Tongue (tissue), 2 donors: ENCODE results near the gene LY6G6D. TPM values are rescaled to one million over a fixed set of nuclear protein-coding genes. Genes with fewer than 3 reads are reported as not detected.
A peak's percentile ranks its signal among the peaks of the same experiment; 100 is the strongest.
"Not testable (repeated sequence)": the region's sequence is repeated elsewhere in the genome, so short reads cannot be mapped to it uniquely, and the experiment has no call there.

Source experiments
- DNase-seq: peaks from one replicate; pipeline ENCODE4 v3.0.0-alpha.2; 2015
- total RNA-seq: library from RNA; depleted of rRNA; stranded (reverse); fragments of >200 nt; gene quantifications from one replicate; pipeline ENCODE4 v1.2.3, GENCODE V29; 2014

The LY6G6D gene
- total RNA-seq, 1 donor from 2014 or later: not detected

GRCh38 chr6:31692353-31692752 is 22.8 kb upstream of the LY6G6D start:
- DNase-seq: no peak

GRCh38 chr6:31692886-31693285 is 22.3 kb upstream of the LY6G6D start:
- DNase-seq: no peak

- DNase-seq: no peak
Observed at GRCh38 chr6:31693535-31693934, 21.6 kb upstream of the LY6G6D start.

- no peak for DNase-seq
Observed at GRCh38 chr6:31697555-31697954, 17.6 kb upstream of the LY6G6D start.

- DNase-seq: no peak
Observed at GRCh38 chr6:31700740-31701401, 14.3 kb upstream of the LY6G6D start.

GRCh38 chr6:31701666-31702404 is 13.3 kb upstream of the LY6G6D start:
- DNase-seq: peak; percentile 84

GRCh38 chr6:31702405-31702818 is 12.7 kb upstream of the LY6G6D start:
- peak; percentile 25 for DNase-seq

- DNase-seq: peak; percentile 100
Observed at GRCh38 chr6:31702819-31703716, 12.1 kb upstream of the LY6G6D start, which contains the start of gene ABHD16A. Gene ABHD16A, minus strand, starts transcription at chr6:31703324. Its CDS starts 43 bp downstream, at chr6:31703281.

GRCh38 chr6:31705931-31706330 is 9.2 kb upstream of the LY6G6D start:
- no peak for DNase-seq

- DNase-seq: no peak
Observed at GRCh38 chr6:31706599-31706998, 8.5 kb upstream of the LY6G6D start, which contains the start of gene LY6G6F. Gene LY6G6F, plus strand, starts transcription at chr6:31706866. Its CDS starts 41 bp downstream, at chr6:31706907.

DNA sequence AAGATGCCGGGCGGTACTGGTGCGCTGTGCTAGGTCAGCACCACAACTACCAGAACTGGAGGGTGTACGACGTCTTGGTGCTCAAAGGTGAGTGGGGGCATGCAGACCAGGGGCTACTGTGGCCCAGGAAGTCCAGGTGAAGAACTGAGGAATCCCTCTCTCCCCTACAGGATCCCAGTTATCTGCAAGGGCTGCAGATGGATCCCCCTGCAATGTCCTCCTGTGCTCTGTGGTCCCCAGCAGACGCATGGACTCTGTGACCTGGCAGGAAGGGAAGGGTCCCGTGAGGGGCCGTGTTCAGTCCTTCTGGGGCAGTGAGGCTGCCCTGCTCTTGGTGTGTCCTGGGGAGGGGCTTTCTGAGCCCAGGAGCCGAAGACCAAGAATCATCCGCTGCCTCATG is 7.4 kb upstream of the LY6G6D start:
- DNase-seq: no peak

DNA sequence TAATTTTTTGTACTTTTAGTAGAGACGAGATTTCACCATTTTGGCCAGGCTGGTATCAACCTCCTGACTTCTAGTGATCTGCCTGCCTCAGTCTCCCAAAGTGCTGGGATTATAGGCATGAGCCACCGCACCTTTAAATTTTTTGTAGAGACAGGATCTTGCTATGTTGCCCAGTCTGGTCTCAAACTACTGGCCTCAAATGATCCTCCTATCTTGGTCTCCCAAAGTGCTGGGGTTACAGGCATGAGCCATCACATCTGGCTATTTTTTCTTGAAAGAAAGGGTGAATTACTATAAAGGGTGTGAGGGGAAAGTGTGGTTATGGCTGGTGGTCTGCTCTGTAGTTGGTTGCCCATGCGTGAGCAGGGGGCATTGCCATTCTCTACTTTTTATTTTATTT is 6.9 kb upstream of the LY6G6D start:
- DNase-seq: no peak

GRCh38 chr6:31709157-31709556 is 6.0 kb upstream of the LY6G6D start:
- not testable (repeated sequence) for DNase-seq

DNA sequence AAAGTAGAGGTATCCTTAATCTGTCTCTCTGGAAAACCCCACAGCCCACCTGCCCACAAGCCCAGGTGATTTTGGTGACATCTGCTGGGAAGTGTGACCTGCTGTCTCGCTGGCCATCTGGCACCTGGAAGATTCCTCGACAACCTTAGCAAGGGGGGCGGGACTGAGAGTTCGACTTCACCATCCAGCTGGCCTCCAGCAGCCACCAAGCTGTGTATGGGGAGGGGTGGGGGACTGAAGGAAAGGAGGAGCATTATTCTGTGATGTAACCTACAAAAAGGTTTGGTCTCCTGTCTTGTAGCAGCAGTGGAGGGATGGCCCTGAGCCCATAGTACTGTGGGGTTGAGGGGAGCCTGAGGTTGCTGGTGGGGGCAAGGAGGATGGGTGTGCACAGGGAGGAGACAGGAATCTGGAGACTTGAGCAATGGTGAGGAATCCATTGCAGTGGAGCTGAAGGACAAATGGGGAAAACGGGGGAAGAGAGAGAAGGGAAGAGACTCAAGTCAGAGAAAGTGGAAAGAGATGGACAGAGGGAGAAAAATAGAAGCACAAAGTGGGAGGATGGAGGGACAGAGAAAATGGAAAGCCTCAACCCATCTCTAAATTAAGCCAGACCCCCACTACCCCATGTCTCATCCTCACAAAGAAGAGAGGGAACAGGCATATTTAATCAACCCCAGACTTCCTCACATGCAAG is 4.5 kb upstream of the LY6G6D start:
- DNase-seq: no peak

GRCh38 chr6:31711233-31711632 is 3.9 kb upstream of the LY6G6D start:
- DNase-seq: no peak

DNA sequence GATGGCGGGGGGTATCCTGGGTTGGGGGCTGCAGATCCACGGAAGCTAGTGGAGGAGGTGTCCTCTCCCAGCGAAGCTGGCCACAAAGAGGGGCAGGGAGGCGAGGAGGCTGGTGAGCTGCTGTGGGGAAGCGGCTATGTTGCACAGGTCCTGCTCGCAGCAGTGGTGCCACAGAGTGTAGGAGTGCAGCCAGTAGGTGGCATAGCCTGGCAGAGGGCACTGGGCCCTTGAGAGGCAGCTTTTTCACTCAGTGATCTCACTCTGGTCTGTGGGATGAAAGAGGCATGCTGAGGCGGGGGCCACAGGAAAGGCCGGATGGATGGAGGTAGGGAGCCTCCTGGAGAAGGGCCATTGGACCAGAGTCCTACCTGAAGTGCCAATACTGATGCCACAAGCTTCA is 2.9 kb upstream of the LY6G6D start:
- no peak for DNase-seq

GRCh38 chr6:31713465-31713864 is 1.7 kb upstream of the LY6G6D start:
- no peak for DNase-seq

DNA sequence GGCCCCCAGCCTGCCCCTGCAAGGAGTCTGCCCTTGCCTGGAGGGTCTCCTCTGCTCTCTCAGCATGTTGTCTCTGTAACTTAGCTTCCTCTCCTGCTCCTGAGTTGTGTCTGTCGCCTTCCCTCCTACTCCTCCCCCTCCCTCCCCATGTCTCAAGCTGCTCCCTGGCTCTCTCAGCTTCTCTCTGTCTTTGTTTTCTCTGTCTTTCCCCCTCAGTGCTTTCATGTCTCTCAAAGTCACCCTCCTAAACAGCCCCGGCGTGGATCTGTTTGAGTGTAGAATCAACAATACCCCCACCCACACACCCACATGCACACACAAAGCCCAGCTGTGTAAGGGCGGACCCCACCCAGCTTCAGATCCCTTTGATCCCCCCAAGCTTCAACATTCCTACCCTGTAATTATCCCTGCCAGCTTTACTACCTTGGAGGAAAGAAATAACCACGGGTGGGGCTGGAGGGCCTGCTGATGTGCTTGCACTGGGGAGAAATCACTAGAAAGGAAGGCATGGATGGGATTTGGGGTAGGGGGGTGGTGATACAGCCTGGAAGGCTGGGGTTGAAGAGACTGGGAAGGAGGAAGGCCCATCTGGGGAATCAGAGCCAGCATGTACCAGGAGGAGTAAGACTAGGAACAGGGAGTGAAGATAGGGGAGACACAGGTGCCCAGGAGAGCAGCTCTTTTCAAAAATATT is 1.0 kb upstream of the LY6G6D start:
- no peak for DNase-seq

- no peak for DNase-seq
Observed at GRCh38 chr6:31717499-31718222, 2.5 kb downstream of the LY6G6D start.

GRCh38 chr6:31718265-31718664 is 3.1 kb downstream of the LY6G6D start:
- DNase-seq: peak; percentile 61

GRCh38 chr6:31719001-31719400 is 3.9 kb downstream of the LY6G6D start:
- no peak for DNase-seq
